ENCODE results near the gene FSTL4. TPM values are rescaled to one million over a fixed set of nuclear protein-coding genes. Genes with fewer than 3 reads are reported as not detected.

The FSTL4 gene
- total RNA-seq, 1 experiment from 2014 or later, result 0.12 TPM

- ChIA-PET POLR2A (interaction anchor here (0.6 to 2.5 kb wide), 10 partner anchors 11 to 935 kb away, joined by 3 to 42 read pairs (median 4); no protein-coding TSS in a partner anchor), CTCF (interaction anchor here (0.6 to 1.5 kb wide), 7 partner anchors 9 to 136 kb away, joined by 3 to 7 read pairs (median 3); no protein-coding TSS in a partner anchor)
- Mint-ChIP-seq H3K27ac (ENCODE audit: low read depth, unreplicated experiment) (peak overlapping the region; percentile 32), H3K27me3 (ENCODE audit: insufficient read depth, unreplicated experiment) (no peaks in the 10 kb centered on the region), H3K4me3 (ENCODE audit: unreplicated experiment) (no peak overlapping the region), H3K9me3 (ENCODE audit: unreplicated experiment) (no peaks in the 10 kb centered on the region), H3K36me3 (ENCODE audit: insufficient read depth, unreplicated experiment) (no peaks in the 10 kb centered on the region), H3K4me1 (ENCODE audit: insufficient read depth, unreplicated experiment) (peaks cover 27% of the 10 kb centered on the region)
- intact Hi-C loops (cut with micrococcal nuclease), result no loop called here
- BruUV-seq (replicated peaks), result no TSS peak
- TF ChIP-seq, protein P1, sequence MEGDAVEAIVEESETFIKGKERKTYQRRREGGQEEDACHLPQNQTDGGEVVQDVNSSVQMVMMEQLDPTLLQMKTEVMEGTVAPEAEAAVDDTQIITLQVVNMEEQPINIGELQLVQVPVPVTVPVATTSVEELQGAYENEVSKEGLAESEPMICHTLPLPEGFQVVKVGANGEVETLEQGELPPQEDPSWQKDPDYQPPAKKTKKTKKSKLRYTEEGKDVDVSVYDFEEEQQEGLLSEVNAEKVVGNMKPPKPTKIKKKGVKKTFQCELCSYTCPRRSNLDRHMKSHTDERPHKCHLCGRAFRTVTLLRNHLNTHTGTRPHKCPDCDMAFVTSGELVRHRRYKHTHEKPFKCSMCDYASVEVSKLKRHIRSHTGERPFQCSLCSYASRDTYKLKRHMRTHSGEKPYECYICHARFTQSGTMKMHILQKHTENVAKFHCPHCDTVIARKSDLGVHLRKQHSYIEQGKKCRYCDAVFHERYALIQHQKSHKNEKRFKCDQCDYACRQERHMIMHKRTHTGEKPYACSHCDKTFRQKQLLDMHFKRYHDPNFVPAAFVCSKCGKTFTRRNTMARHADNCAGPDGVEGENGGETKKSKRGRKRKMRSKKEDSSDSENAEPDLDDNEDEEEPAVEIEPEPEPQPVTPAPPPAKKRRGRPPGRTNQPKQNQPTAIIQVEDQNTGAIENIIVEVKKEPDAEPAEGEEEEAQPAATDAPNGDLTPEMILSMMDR (IDR thresholded peaks at IDR 0.05; ENCODE audit: unreplicated experiment), result no peak
- peak; percentile 99 for DNase-seq (ENCODE audit: unreplicated experiment)
Measured at GRCh38 chr5:133240425-133241091, 371.8 kb downstream of the FSTL4 start.

GRCh38 chr5:133238426-133239205 lies 373.7 kb downstream of the FSTL4 start:
- no TSS peak for BruUV-seq (replicated peaks)
- H3K36me3 Mint-ChIP-seq (ENCODE audit: insufficient read depth, unreplicated experiment), result no peaks in the 10 kb centered on the region
- no peak for DNase-seq (ENCODE audit: unreplicated experiment)
- TF ChIP-seq, protein P1 (IDR thresholded peaks at IDR 0.05; ENCODE audit: unreplicated experiment), result no peak
- no peaks in the 10 kb centered on the region for H3K9me3 Mint-ChIP-seq (ENCODE audit: unreplicated experiment)
- no peak overlapping the region for H3K4me3 Mint-ChIP-seq (ENCODE audit: unreplicated experiment)
- H3K27ac Mint-ChIP-seq (ENCODE audit: low read depth, unreplicated experiment), result no peak overlapping the region
- H3K4me1 Mint-ChIP-seq (ENCODE audit: insufficient read depth, unreplicated experiment), result peaks cover 19% of the 10 kb centered on the region
- CTCF ChIA-PET, result interaction anchor here (0.5 to 1.5 kb wide), 5 partner anchors 7 to 128 kb away, joined by 3 to 4 read pairs (median 3); no protein-coding TSS in a partner anchor
- intact Hi-C loops (cut with micrococcal nuclease), result no loop called here
- POLR2A ChIA-PET, result interaction anchor here (2.5 kb wide), 1 partner anchor 9 kb away, joined by 42 read pairs; no protein-coding TSS in a partner anchor
- H3K27me3 Mint-ChIP-seq (ENCODE audit: insufficient read depth, unreplicated experiment), result no peaks in the 10 kb centered on the region

DNA sequence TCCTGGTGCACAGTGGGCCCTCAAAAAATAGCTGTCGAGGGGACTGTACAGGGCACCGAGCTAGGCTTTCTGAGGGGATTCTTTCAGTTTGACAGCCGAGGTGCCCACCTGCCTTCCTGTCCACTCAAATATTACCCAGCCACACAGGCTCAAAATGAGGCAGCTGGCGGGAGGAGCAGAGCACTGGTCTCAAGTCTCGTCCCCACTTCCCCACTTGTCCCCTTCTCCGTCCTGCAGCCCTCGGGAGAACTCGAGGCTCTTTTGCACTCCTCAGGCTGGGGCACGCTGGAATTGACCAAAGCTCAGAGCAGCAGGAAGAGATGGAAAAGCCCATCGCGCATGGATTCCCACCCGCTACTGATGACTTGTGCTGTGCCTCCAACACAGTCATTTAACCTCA lies 375.4 kb downstream of the FSTL4 start:
- H3K4me3 Mint-ChIP-seq (ENCODE audit: unreplicated experiment), result no peak overlapping the region
- TF ChIP-seq, protein P1 (IDR thresholded peaks at IDR 0.05; ENCODE audit: unreplicated experiment), result no peak
- no peak overlapping the region for H3K27ac Mint-ChIP-seq (ENCODE audit: low read depth, unreplicated experiment)
- H3K36me3 Mint-ChIP-seq (ENCODE audit: insufficient read depth, unreplicated experiment), result no peaks in the 10 kb centered on the region
- H3K9me3 Mint-ChIP-seq (ENCODE audit: unreplicated experiment), result no peaks in the 10 kb centered on the region
- POLR2A ChIA-PET, result interaction anchor here (2.6 kb wide), 1 partner anchor 9 kb away, joined by 9 read pairs; no protein-coding TSS in a partner anchor
- intact Hi-C loops (cut with micrococcal nuclease), result no loop called here
- H3K4me1 Mint-ChIP-seq (ENCODE audit: insufficient read depth, unreplicated experiment), result peaks cover 22% of the 10 kb centered on the region
- DNase-seq (ENCODE audit: unreplicated experiment), result no peak
- no peaks in the 10 kb centered on the region for H3K27me3 Mint-ChIP-seq (ENCODE audit: insufficient read depth, unreplicated experiment)
- BruUV-seq (replicated peaks), result no TSS peak
- CTCF ChIA-PET, result interaction anchor here (1.3 kb wide), 1 partner anchor 12 kb away, joined by 3 read pairs; no protein-coding TSS in a partner anchor

GRCh38 chr5:133236541-133236951 lies 375.8 kb downstream of the FSTL4 start:
- Mint-ChIP-seq H3K4me3 (ENCODE audit: unreplicated experiment) (no peak overlapping the region), H3K27ac (ENCODE audit: low read depth, unreplicated experiment) (no peak overlapping the region), H3K36me3 (ENCODE audit: insufficient read depth, unreplicated experiment) (no peaks in the 10 kb centered on the region), H3K9me3 (ENCODE audit: unreplicated experiment) (no peaks in the 10 kb centered on the region), H3K4me1 (ENCODE audit: insufficient read depth, unreplicated experiment) (peaks cover 26% of the 10 kb centered on the region), H3K27me3 (ENCODE audit: insufficient read depth, unreplicated experiment) (no peaks in the 10 kb centered on the region)
- BruUV-seq (replicated peaks), result no TSS peak
- CTCF ChIA-PET, result interaction anchor here (1.3 kb wide), 1 partner anchor 12 kb away, joined by 3 read pairs; no protein-coding TSS in a partner anchor
- no peak for DNase-seq (ENCODE audit: unreplicated experiment)
- TF ChIP-seq, protein P1 (IDR thresholded peaks at IDR 0.05; ENCODE audit: unreplicated experiment), result no peak
- intact Hi-C loops (cut with micrococcal nuclease), result no loop called here
- POLR2A ChIA-PET, result interaction anchor here (0.8 to 2.6 kb wide), 3 partner anchors 9 to 185 kb away, joined by 3 to 9 read pairs (median 3); partner anchors contain the start of gene HSPA4
